ENCODE data around the gene ST8SIA6. TPM values are rescaled to one million over a fixed set of nuclear protein-coding genes. Genes with fewer than 3 reads are reported as not detected.

ST8SIA6 gene
- total RNA-seq, 1 donor from 2014 or later, result not detected

- Mint-ChIP-seq H3K4me3 (ENCODE audit: unreplicated experiment) (no peak overlapping the region), H3K27me3 (ENCODE audit: unreplicated experiment) (peaks cover 5% of the 10 kb centered on the region), H3K36me3 (ENCODE audit: unreplicated experiment) (no peaks in the 10 kb centered on the region)
These were observed 2.7 kb upstream of the ST8SIA6 start for GRCh38 chr10:17457083-17457482.

GRCh38 chr10:17456032-17456548 lies 1.7 kb upstream of the ST8SIA6 start:
- no peak for DNase-seq
- H3K4me3 Mint-ChIP-seq (ENCODE audit: unreplicated experiment), result no peak overlapping the region
- H3K27ac Mint-ChIP-seq (ENCODE audit: unreplicated experiment), result no peak overlapping the region
- H3K36me3 Mint-ChIP-seq (ENCODE audit: unreplicated experiment), result no peaks in the 10 kb centered on the region
- H3K9me3 Mint-ChIP-seq (ENCODE audit: unreplicated experiment), result no peaks in the 10 kb centered on the region
- no peak for TF ChIP-seq CTCF (IDR thresholded peaks at IDR 0.05; ENCODE audit: partially characterized antibody, unreplicated experiment)
- peaks cover 6% of the 10 kb centered on the region for H3K27me3 Mint-ChIP-seq (ENCODE audit: unreplicated experiment)
- H3K4me1 Mint-ChIP-seq (ENCODE audit: low read depth, unreplicated experiment), result no peaks in the 10 kb centered on the region

More at GRCh38 chr10:17457083-17457482, 2.7 kb upstream of the ST8SIA6 start:
- TF ChIP-seq CTCF (IDR thresholded peaks at IDR 0.05; ENCODE audit: partially characterized antibody, unreplicated experiment), result no peak
- no peak for DNase-seq
- Mint-ChIP-seq H3K9me3 (ENCODE audit: unreplicated experiment) (no peaks in the 10 kb centered on the region), H3K4me1 (ENCODE audit: low read depth, unreplicated experiment) (no peaks in the 10 kb centered on the region), H3K27ac (ENCODE audit: unreplicated experiment) (no peak overlapping the region)

- DNase-seq, result no peak
- Mint-ChIP-seq H3K9me3 (ENCODE audit: unreplicated experiment) (peaks cover 3% of the 10 kb centered on the region), H3K4me1 (ENCODE audit: low read depth, unreplicated experiment) (no peaks in the 10 kb centered on the region), H3K27ac (ENCODE audit: unreplicated experiment) (no peak overlapping the region), H3K4me3 (ENCODE audit: unreplicated experiment) (peak overlapping the region; percentile 81), H3K36me3 (ENCODE audit: unreplicated experiment) (no peaks in the 10 kb centered on the region), H3K27me3 (ENCODE audit: unreplicated experiment) (peaks cover 6% of the 10 kb centered on the region)
- TF ChIP-seq CTCF (IDR thresholded peaks at IDR 0.05; ENCODE audit: partially characterized antibody, unreplicated experiment), result no peak
These were observed 673 bp upstream of the ST8SIA6 start for GRCh38 chr10:17455015-17455520.

- no peak for TF ChIP-seq CTCF (IDR thresholded peaks at IDR 0.05; ENCODE audit: partially characterized antibody, unreplicated experiment)
- H3K27me3 Mint-ChIP-seq (ENCODE audit: unreplicated experiment), result peaks cover 6% of the 10 kb centered on the region
These were observed 863 bp downstream of the ST8SIA6 start for GRCh38 chr10:17453373-17454091.

GRCh38 chr10:17453035-17453372 lies 1.4 kb downstream of the ST8SIA6 start:
- Mint-ChIP-seq H3K27me3 (ENCODE audit: unreplicated experiment) (peaks cover 6% of the 10 kb centered on the region), H3K9me3 (ENCODE audit: unreplicated experiment) (peaks cover 8% of the 10 kb centered on the region), H3K27ac (ENCODE audit: unreplicated experiment) (no peak overlapping the region), H3K4me1 (ENCODE audit: low read depth, unreplicated experiment) (no peaks in the 10 kb centered on the region), H3K36me3 (ENCODE audit: unreplicated experiment) (peaks cover 14% of the 10 kb centered on the region), H3K4me3 (ENCODE audit: unreplicated experiment) (peak overlapping the region; percentile 7)
- DNase-seq, result no peak
- TF ChIP-seq CTCF (IDR thresholded peaks at IDR 0.05; ENCODE audit: partially characterized antibody, unreplicated experiment), result no peak

More at GRCh38 chr10:17453373-17454091, 863 bp downstream of the ST8SIA6 start:
- Mint-ChIP-seq H3K4me3 (ENCODE audit: unreplicated experiment) (peak overlapping the region; percentile 83), H3K4me1 (ENCODE audit: low read depth, unreplicated experiment) (no peaks in the 10 kb centered on the region), H3K27ac (ENCODE audit: unreplicated experiment) (no peak overlapping the region), H3K9me3 (ENCODE audit: unreplicated experiment) (peaks cover 8% of the 10 kb centered on the region), H3K36me3 (ENCODE audit: unreplicated experiment) (peaks cover 10% of the 10 kb centered on the region)
- DNase-seq, result peak; percentile 50

Data from glutamatergic neuron (in vitro differentiated cells).